ENCODE data around the gene VEZF1. TPM values are rescaled to one million over a fixed set of nuclear protein-coding genes. Genes with fewer than 3 reads are reported as not detected.

VEZF1 gene
- total and polyA plus RNA-seq, 2 of the 4 experiments (the other 2 are of a cell fraction) = 21.1 to 42.1 TPM

DNA sequence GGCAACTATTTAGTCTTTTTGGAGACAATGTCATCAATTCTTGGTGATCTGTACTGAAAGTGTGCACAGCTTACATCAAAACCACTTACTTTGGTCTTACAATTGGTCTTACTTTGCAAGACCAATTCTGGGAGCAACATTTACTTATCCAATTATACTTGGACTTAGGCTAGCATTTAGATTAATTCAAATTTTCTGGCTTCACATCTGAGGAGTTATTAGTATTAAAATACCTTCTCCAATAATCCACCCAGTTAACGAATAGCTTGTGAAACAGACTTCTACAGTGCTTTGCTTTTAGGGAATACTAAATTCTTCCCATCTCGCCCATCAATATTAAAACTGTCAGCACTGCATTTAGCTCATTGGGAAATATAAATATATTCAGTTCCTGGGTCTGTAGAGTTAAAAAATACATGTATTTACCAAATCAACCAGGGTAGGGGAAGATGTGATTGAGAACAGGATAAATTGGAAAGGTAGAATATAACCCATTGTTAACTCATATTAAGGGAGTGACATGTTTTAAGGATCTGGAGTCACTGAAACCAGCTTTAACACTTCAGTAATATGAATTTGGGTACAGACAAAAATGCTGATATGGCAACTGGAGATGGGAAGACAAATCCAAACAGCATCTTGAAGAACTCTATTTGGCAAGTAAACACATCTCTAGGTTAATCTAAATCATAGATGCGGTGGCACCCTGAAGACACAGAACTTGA is 9.2 kb upstream of the VEZF1 start:
- Histone ChIP-seq H3K9me3 (ENCODE audit: control insufficient read depth, insufficient read depth, low read length) (no peaks in the 10 kb centered on the region), H3K4me1 (ENCODE audit: control insufficient read depth, insufficient read depth, low read length) (peaks cover 2% of the 10 kb centered on the region; the same call in 1 of the 2 replicates), H3K18ac (ENCODE audit: low read depth, low read length) (no peak overlapping the region), H3K27ac (ENCODE audit: insufficient read depth, low read length) (no peak overlapping the region), H3K9ac (ENCODE audit: low read depth, low read length) (no peak overlapping the region), H3K23ac (ENCODE audit: low read depth, low read length) (no peak overlapping the region), H2BK15ac (ENCODE audit: low read depth, low read length) (no peak overlapping the region), H4K8ac (ENCODE audit: low read depth in 2 of 2, low read length in 2 of 2) (no peak overlapping the region; a peak in 1 of 4 replicates), H3K4ac (ENCODE audit: low read depth, low read length) (no peak overlapping the region), H3K79me1 (ENCODE audit: low read depth in 1 of 2, low read length in 2 of 2) (peaks cover 3 to 18% of the 10 kb centered on the region in 2 experiments; a peak in 3 of 4 replicates), H2AFZ (replicated peaks; ENCODE audit: low read length, poor library complexity) (no peak overlapping the region), H2AK5ac (ENCODE audit: low read depth, low read length) (no peak overlapping the region), H3K4me2 (ENCODE audit: low read depth, low read length) (no peak overlapping the region), H3K27me3 (ENCODE audit: control insufficient read depth, insufficient read depth, low read length) (no peaks in the 10 kb centered on the region), H2BK5ac (ENCODE audit: low read depth, low read length, poor library complexity, severe bottlenecking) (no peak overlapping the region), H3K4me3 (ENCODE audit: insufficient read depth, low read depth, low read length) (no peak overlapping the region), H2AK9ac (replicated peaks; ENCODE audit: low read depth, low read length, poor library complexity) (no peak overlapping the region), H3K56ac (ENCODE audit: extremely low read depth, insufficient read depth, low read length) (no peak overlapping the region), H3K9me1 (ENCODE audit: insufficient read depth, low read length) (no peaks in the 10 kb centered on the region), H4K91ac (ENCODE audit: insufficient read depth, low read depth, low read length) (no peak overlapping the region), H3K14ac (replicated peaks; ENCODE audit: low read depth, low read length) (no peak overlapping the region), H4K5ac (ENCODE audit: low read depth, low read length) (no peak overlapping the region), H2BK120ac (ENCODE audit: low read depth, low read length) (no peak overlapping the region), H4K20me1 (ENCODE audit: insufficient read depth, low read length) (peaks cover 23% of the 10 kb centered on the region; the same call in 1 of the 2 replicates), H2BK20ac (ENCODE audit: low read depth, low read length) (no peak overlapping the region), H3K36me3 (ENCODE audit: control insufficient read depth, insufficient read depth, low read length) (peaks cover 9% of the 10 kb centered on the region)
- DNase-seq (no peak), ATAC-seq (ENCODE audit: low read depth) (no peak)
- ChIA-PET CTCF (interaction anchor here (1.1 to 2.9 kb wide), 4 partner anchors 48 to 140 kb away, joined by 3 to 24 read pairs (median 5); no protein-coding TSS in a partner anchor), POLR2A (ENCODE audit: unreplicated experiment) (no interaction called here)
- in situ Hi-C loops (cut with MboI; ENCODE audit: low sequenced_read_pairs) = loop anchor here (5.0 kb wide), 1 partner anchor 140 kb away; no protein-coding TSS in a partner anchor
- BruUV-seq (replicated peaks) = no TSS peak
- no CpG with 5 or more reads among the region's 3 CpGs for WGBS, 2 experiments (ENCODE audit: extremely low coverage in 2 of 2, insufficient read length in 1 of 2)
- dilution Hi-C loops (cut with HindIII; ENCODE audit: low sequenced_read_pairs, unreplicated experiment) = loop anchor here (25.0 kb wide), 1 partner anchor 135 kb away; the partner anchor contains the start of gene MRPS23
- TF ChIP-seq CHD1 (IDR thresholded peaks at IDR 0.05; ENCODE audit: low read depth, low read length) (no peak), POLR2A (IDR thresholded peaks at IDR 0.05; ENCODE audit: low read depth, low read length) (no peak), USF2 (IDR thresholded peaks at IDR 0.05; ENCODE audit: low read depth, low read length) (no peak), MXI1 (IDR thresholded peaks at IDR 0.05; ENCODE audit: borderline replicate concordance, low read depth, low read length) (no peak), MAFK (IDR thresholded peaks at IDR 0.05; ENCODE audit: low read depth, low read length) (peak; percentile 60; the same call in 1 of the 2 replicates)
- intact Hi-C loops (cut with micrococcal nuclease) = no loop called here
